CD4-positive, alpha-beta T cell treated with Interleukin-6 at 100 ng/mL for 8 hours (primary cell): ENCODE data around the gene CACNA1H.

Experiments used
- DNase-seq: peaks from one replicate; pipeline ENCODE4 v3.0.0-alpha.2; 2020; ENCODE audit warnings: mixed read lengths, low spot score

The CACNA1H gene

DNA sequence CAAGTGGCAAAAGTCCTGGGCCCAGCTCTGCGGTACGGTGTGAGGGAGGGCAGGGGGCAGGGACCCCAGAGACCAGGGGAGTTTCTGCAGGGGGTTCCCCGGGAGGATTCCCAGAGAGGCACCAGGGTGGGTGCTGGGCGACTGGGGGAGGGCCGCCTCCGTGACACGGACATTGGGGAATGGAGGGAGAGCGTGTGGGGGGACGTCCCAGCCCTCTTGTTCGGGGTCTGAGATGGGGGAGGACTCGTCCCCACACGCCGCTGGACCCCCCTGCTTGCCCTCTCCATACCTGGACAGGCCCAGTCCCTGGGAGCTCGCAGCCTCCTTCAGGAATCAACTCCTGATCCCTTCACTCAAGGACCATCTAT lies 30.5 kb upstream of the CACNA1H start:
- no peak for DNase-seq

GRCh38 chr16:1123525-1124230 lies 29.2 kb upstream of the CACNA1H start:
- DNase-seq: no peak

GRCh38 chr16:1124291-1124690 lies 28.6 kb upstream of the CACNA1H start:
- no peak for DNase-seq

DNA sequence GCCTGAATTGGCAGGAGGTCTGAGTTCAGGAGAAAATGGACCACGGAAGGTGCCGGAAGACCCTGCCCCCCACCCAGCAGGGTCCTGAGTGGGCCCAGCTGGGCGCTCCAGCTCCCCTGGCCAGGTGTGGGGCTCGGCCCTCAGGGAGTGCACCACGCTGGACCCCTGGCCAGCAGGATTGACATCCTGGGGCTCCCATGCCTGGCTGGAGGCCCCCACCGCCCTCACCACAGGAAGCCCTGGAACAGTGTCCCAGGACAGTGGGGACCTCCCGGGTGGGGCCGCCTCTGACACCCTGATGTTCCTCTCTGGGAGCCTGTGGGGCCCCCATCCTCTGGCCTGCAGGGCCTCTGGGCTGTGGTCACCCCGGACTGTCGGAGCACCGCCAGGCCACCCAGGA lies 28.1 kb upstream of the CACNA1H start:
- DNase-seq: no peak

GRCh38 chr16:1125471-1125870 lies 27.4 kb upstream of the CACNA1H start:
- no peak for DNase-seq

DNA sequence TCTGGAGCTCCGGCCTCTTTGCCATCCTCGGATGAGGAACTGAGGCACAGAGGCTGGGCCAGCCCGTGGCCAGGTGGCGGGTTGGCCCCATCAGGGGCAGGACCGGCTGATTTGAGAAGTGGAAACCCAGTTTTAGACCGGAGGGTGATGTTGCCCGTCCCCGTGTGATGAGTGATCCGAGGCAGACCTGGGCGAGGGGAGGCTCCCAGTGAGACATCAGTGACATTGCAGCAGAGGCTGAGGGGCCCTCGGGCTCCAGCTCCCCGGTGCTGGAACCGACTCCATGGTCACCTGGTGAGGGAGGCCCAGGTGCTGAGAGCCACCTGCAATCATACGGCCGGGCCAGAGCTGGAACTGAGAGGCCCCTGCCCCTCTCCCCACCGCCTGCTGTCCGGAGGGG lies 26.9 kb upstream of the CACNA1H start:
- no peak for DNase-seq

DNA sequence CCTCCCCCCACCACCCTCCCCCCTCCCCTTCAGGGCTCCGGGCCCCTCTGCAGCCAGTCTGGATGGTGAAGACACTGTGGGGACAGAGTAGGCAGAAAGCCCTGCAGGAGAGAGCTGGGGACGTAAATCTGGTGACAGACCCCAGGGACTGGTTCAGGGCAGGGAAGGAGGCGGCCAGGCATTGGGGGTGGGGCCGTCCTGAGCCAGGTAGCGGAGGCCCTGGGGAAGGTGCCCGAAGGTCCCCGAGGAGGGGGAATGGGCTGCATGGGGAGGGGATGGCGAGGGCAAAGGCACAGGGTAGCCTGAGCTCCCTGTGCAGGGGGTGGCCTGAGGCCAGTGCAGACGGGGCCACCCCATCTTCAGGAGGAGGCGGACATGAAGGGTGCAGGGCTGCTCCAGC lies 26.3 kb upstream of the CACNA1H start:
- DNase-seq: no peak

- DNase-seq: no peak
Measured at GRCh38 chr16:1127101-1127500, 25.8 kb upstream of the CACNA1H start.

DNA sequence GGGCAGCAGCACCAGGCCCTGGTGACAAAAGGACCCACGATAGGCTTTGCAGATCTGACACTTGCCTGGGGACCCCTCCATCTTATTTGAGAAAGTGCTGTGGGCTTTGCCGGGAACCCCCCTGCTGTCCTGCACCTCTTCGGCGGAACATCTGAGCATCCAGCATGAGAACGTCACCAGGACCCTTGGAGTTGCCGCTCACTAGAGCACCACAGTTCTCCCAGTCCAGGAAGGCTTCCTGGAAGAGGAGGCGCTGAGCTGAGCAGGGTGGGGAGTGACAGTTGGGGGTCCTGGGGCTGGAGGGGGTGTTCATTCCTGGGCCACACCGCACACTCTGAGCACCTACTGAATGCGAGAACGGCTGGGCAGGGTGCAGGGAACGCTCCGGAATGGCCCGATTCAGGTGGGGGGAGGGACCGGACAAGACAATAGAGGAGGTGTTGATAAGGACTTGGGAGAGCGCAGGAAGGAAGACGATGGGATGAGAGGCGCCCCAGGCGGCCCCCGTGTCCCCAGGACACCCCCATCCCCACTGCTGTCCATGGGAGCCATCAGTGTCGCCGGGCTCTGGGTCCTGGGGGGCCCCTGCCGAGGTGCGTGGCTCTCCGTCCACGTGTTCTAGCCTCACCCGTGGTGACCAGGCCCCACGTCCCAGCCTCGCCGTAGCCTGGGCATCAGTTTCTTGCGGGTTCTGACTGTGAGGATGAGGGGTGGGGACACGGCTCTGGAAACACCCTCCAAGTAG lies 24.8 kb upstream of the CACNA1H start:
- DNase-seq: no peak

- no peak for DNase-seq
Measured at GRCh38 chr16:1129106-1129960, 23.6 kb upstream of the CACNA1H start.

DNA sequence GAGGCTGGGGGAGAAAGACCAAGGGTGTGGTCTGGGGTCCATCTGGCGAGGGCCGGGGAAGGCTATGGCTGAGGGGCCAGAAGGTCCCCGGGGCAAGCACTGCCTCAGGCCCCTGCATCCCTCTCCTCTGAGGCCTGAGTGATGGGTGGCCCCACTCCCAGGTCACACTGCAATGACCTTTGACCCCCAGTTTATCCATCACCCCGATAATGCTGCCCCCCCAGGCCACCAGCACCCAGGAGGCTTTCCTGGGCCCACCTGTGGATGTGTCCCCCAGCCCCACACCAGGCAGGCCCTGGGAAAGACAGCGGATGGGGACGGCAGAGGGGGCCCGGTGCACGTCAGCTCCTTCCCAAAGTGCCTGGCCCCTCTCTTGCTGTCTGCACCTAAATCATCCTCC lies 22.5 kb upstream of the CACNA1H start:
- DNase-seq: no peak

GRCh38 chr16:1131378-1131994 lies 21.4 kb upstream of the CACNA1H start:
- no peak for DNase-seq

DNA sequence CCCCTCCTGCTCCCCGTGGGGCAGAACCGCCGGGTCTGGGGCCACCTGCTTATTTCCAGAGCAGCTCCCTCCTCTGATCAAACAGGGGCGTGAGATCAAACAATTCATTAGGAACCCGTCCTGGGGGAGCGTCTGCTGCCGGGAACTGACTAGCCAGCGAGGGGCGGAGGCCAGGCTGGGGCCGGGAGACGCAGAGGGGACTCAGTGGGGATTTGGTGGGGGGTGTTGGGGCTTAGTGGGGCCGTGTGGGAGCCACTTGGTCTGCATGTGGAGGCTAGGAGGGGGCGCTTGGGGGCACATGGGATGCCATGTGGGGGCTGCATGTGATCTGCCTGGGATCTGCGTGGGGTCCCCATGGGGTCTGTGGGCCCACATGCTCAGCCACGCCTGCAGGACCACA lies 20.5 kb upstream of the CACNA1H start:
- DNase-seq: no peak

DNA sequence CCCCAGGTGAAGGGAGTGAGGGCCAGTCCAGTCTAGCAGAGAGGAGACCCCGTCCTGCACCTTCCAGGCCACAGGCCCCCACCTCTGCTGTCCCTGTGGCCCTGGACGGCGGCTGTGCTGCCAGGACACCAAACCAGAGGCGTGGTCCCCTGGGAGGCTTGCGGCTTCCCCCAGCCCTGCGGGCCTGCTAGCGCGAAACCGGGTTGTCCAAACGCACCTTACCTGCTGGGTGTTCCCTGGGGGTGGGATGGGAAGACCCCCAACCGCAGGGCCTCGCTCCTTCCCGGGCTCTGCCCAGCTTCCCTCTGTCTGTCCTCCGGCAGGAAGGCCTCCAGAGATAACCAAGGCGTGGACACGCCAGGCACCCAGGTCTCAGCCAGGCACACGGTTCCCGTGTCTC lies 19.6 kb upstream of the CACNA1H start:
- no peak for DNase-seq

DNA sequence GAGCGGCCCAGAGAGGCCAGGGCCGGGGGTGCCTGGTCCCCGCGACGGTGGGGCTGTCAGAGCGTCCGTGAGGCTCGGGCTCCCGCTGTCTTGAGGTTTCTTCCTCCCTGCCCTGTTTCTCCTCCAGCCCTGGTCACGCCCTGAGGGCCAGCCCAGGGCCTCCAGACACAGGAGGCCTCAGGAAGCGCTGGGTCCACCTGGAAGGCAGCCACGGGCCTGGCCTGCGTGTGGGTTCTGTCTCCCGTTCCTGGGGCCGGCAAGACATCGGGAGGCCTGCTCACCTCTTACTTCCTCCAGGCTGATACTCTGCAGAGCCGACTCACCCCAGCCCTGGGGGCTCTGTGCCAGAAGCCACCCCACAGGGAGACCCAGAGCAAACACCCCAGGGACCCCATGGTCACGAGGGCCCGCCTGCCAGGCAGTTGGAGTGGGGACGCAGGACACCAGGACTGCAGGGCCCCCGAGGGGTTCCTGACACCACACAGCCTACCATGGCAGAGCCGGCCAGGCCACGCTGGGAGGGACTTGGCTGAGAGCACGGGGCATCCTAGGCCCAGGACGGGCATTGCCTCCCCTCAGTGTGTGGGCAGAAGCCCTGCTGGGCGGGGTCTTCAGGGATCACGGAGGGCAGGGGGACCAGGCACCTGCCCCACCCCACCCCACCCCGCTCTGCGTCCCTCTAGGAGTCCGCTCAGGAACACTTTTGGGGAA lies 18.9 kb upstream of the CACNA1H start:
- DNase-seq: no peak

DNA sequence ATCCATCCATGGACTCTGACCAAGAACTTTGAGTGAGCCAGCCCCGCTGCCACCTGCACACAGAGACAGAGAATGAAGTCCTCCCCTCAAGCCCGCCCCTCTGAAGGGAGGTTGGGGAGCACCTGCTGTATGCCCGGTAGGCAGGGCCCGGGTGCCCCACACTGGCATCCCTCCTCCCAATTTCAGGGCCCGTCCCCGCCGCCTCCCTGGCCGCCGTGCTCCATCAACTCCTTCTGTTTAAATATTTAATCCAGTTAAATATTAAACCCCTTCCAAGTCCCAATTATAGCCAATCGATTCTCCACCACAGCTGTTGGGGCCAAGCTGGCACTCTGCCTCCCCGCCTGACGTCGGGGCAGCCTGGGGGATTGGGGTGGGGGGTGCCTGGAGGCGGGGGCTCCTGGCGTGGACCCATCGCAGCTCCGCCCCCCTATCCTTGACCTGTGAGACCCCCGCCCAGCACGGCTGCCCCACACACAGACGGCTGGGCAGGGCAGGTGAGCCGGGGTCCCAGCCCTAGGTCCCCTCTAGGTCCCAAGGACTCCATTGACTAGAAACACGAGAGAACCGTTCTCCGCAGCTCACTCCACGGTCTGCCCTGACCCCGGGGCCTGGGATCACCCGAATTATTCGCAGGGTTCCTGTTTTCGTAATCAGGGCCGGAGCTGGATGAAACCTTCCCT lies 18.0 kb upstream of the CACNA1H start:
- no peak for DNase-seq

DNA sequence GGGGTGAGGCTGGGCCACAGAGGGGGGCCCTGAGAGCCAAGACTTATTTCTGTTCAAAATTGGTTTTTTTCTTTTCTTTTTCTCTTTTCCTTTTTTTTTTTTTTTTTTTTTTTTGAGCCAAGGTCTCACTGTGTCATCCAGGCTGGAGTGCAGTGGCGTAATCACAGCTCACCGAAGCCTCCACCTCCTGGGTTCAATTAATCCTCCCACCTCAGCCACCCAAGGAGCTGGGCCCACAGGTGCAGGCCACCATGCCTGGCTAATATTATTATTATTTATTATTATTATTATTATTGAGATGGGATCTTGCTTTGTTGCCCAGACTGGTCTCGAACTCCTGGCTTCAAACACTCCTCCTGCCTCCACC lies 17.5 kb upstream of the CACNA1H start:
- no peak for DNase-seq

DNA sequence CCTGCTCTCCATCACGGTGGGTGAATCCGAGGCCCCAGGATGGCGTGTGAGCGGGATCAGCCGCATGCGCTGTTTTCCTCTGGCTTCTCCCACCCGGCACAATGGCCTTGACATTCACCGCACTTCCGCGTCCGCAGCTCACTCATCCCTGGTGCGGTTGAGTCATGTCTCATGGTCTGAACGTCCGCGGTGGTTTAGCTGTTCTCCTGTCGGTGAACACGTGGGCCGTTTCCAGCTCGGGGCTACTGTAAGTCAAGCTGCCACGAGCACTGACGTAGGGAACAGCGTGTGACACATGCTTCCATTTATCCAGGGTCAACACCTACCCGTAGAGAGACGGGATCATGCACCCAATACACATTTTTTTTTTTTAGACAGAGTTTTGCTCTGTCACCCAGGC lies 15.3 kb upstream of the CACNA1H start:
- DNase-seq: no peak

DNA sequence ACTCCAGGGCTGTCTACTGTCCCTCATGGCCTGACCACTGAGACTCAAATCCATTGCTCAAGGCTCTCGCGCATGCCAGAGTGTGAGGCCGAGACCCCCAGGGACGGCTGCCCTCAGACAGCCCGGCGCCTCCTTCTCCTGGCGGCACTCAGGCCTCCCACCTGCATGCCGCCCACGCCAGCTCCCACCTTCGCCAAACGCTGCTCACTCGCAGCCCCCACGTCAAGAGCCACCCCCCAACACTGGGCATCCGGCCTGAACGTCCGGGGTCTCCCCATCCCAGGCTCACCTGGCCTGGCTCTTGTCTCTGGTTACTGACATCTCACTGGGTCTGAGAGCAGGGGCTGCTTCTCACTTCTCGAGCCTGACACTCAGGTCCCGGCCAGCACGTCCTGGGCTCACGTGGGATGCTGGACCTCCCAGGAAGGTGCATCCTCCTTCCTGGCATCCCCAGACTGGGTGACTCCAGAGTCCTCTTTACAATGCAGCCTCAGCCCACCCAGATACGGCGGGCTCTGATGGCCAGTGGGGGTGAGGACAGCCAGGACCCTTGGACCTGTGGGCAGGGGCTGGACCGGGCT lies 12.2 kb upstream of the CACNA1H start:
- DNase-seq: no peak

DNA sequence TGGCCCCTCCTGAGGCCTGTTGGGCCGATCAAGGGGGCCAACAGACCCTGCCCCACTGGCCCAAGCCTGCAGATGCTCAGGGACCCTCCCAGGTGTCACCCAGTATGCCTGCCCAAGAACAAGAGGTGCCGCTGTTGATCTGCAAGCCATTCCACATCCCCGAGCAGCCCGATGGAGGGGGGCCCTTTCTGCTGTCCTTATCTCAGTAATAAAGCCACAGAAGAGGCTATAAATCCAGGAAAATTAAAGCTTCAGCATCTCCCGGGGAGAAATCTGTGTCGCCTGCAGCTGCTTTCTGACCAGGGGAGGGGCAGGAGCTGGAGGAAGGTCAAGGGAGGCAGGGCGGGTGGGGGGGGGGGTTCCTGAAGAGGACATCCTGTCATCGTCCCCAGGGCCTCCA lies 11.7 kb upstream of the CACNA1H start:
- no peak for DNase-seq

GRCh38 chr16:1141716-1142115 lies 11.2 kb upstream of the CACNA1H start:
- no peak for DNase-seq
